H9 (cell line): ENCODE measurements around the gene SSTR5. TPM values are rescaled to one million over a fixed set of nuclear protein-coding genes. Genes with fewer than 3 reads are reported as not detected.

ENCODE experiments used
- DNase-seq: peaks from one replicate; pipeline ENCODE4 v3.0.0-alpha.2; 2017
- H2AFZ ChIP-seq: one replicate; pipeline ENCODE4 v1.6.1; 2013; ENCODE audit warnings: mild to moderate bottlenecking, low read length, control low read depth, moderate library complexity
- H2AK5ac ChIP-seq: 2 replicates; pipeline ENCODE4 v1.6.1; 2013; ENCODE audit warnings: low read length, control low read depth, mixed read lengths; ENCODE audit not compliant: insufficient read length
- H2BK120ac ChIP-seq: one replicate; pipeline ENCODE4 v1.6.1; 2013; ENCODE audit warnings: low read depth, mild to moderate bottlenecking, low read length, control low read depth, inconsistent platforms; ENCODE audit not compliant: poor library complexity, severe bottlenecking
- H2BK12ac ChIP-seq: 2 replicates; pipeline ENCODE4 v1.6.1; 2013; ENCODE audit warnings: low read length, control low read depth, mixed read lengths, low read depth; ENCODE audit not compliant: insufficient read length
- H2BK15ac ChIP-seq: 2 replicates; pipeline ENCODE4 v1.6.1; 2013; ENCODE audit warnings: low read depth, low read length, control low read depth
- H2BK20ac ChIP-seq: one replicate; pipeline ENCODE4 v1.6.1; 2013; ENCODE audit warnings: low read depth, mild to moderate bottlenecking, low read length, control low read depth, inconsistent platforms; ENCODE audit not compliant: poor library complexity, severe bottlenecking
- H2BK5ac ChIP-seq: 2 replicates; pipeline ENCODE4 v1.6.1; 2013; ENCODE audit warnings: low read length, control low read depth, mixed read lengths; ENCODE audit not compliant: insufficient read length
- H3K14ac ChIP-seq: 2 replicates; pipeline ENCODE4 v1.6.1; 2013; ENCODE audit warnings: low read length, control low read depth; ENCODE audit not compliant: insufficient read depth
- H3K18ac ChIP-seq: 2 replicates; pipeline ENCODE4 v1.6.1; 2013; ENCODE audit warnings: low read depth, mild to moderate bottlenecking, mixed read lengths, low read length, control low read depth; ENCODE audit not compliant: insufficient read length
- H3K23ac ChIP-seq: 2 replicates; pipeline ENCODE4 v1.6.1; 2013; ENCODE audit warnings: low read length, control low read depth, mixed read lengths, low read depth; ENCODE audit not compliant: insufficient read length
- H3K23me2 ChIP-seq: 2 replicates; pipeline ENCODE4 v1.6.1; 2013; ENCODE audit warnings: low read depth, mild to moderate bottlenecking, mixed read lengths, low read length, control low read depth; ENCODE audit not compliant: insufficient read length, poor library complexity, severe bottlenecking
- H3K27ac ChIP-seq: 2 replicates; pipeline ENCODE4 v1.5.1; 2013; ENCODE audit warnings: low read length, control low read depth, mixed read lengths, low read depth; ENCODE audit not compliant: insufficient read length
- H3K27me3 ChIP-seq: 2 replicates; pipeline ENCODE4 v1.6.1; 2013; ENCODE audit warnings: low read length, control low read depth, inconsistent platforms; ENCODE audit not compliant: insufficient read depth
- H3K4ac ChIP-seq: 2 replicates; pipeline ENCODE4 v1.6.1; 2013; ENCODE audit warnings: low read depth, mild to moderate bottlenecking, control low read depth, inconsistent platforms, low read length, moderate library complexity
- H3K4me1 ChIP-seq: 2 replicates; pipeline ENCODE4 v1.6.1; 2013; ENCODE audit warnings: low read length, control low read depth, inconsistent platforms; ENCODE audit not compliant: insufficient read depth
- H3K4me2 ChIP-seq: 2 replicates; pipeline ENCODE4 v1.6.1; 2013; ENCODE audit warnings: low read length, control low read depth, mixed read lengths; ENCODE audit not compliant: insufficient read length, insufficient read depth
- H3K56ac ChIP-seq: 2 replicates; pipeline ENCODE4 v1.6.1; 2013; ENCODE audit warnings: low read depth, mild to moderate bottlenecking, mixed read lengths, low read length, control low read depth; ENCODE audit not compliant: insufficient read length
- H3K79me1 ChIP-seq: 2 replicates; pipeline ENCODE4 v1.6.1; 2013; ENCODE audit warnings: low read depth, mild to moderate bottlenecking, moderate library complexity, low read length, control low read depth, inconsistent platforms; ENCODE audit not compliant: insufficient read depth, poor library complexity, severe bottlenecking
- H3K79me2 ChIP-seq: 2 replicates; pipeline ENCODE4 v1.6.1; 2013; ENCODE audit warnings: low read length, control low read depth, inconsistent platforms; ENCODE audit not compliant: insufficient read depth
- H3K9ac ChIP-seq: 2 replicates; pipeline ENCODE4 v1.6.1; 2013; ENCODE audit warnings: low read length, control low read depth, mixed read lengths; ENCODE audit not compliant: insufficient read length; ENCODE audit errors: extremely low read depth
- H3K9me3 ChIP-seq: one replicate; pipeline ENCODE4 v1.6.1; 2013; ENCODE audit warnings: low read depth, low read length, inconsistent platforms; ENCODE audit not compliant: control insufficient read depth
- H3T11ph ChIP-seq: one replicate; pipeline ENCODE4 v1.6.1; 2013; ENCODE audit warnings: mild to moderate bottlenecking, low read length, control low read depth, inconsistent platforms
- H4K20me1 ChIP-seq: one replicate; pipeline ENCODE4 v1.6.1; 2013; ENCODE audit not compliant: control insufficient read depth, insufficient read length, insufficient read depth
- H4K5ac ChIP-seq: 2 replicates; pipeline ENCODE4 v1.6.1; 2013; ENCODE audit warnings: low read depth, mild to moderate bottlenecking, mixed read lengths, low read length, control low read depth; ENCODE audit not compliant: insufficient read length
- H4K8ac ChIP-seq: replicated peaks from 2 replicates; pipeline ENCODE4 v1.6.1; 2013; ENCODE audit warnings: low read length, control low read depth, mixed read lengths, low read depth; ENCODE audit not compliant: insufficient read length
- H4K91ac ChIP-seq: 2 replicates; pipeline ENCODE4 v1.6.1; 2013; ENCODE audit warnings: low read depth, mild to moderate bottlenecking, moderate library complexity, mixed read lengths, low read length, control low read depth; ENCODE audit not compliant: insufficient read length
- H3K27ac Mint-ChIP-seq, 3 experiments: 2 replicates in 2 of 3; 3 replicates in 1 of 3; pipeline ENCODE4 v1.8.0; 2020 to 2021; ENCODE audit warnings: mixed read lengths in 3 of 3, mild to moderate bottlenecking in 1 of 3, moderate library complexity in 1 of 3
- H3K27me3 Mint-ChIP-seq: 2 replicates; pipeline ENCODE4 v1.8.0; 2021; ENCODE audit warnings: low read depth, mild to moderate bottlenecking, moderate library complexity, mixed read lengths
- H3K36me3 Mint-ChIP-seq, 3 experiments: 2 replicates in 2 of 3; 3 replicates in 1 of 3; pipeline ENCODE4 v1.8.0; 2020 to 2021; ENCODE audit warnings: low read depth in 3 of 3, mixed read lengths in 3 of 3; ENCODE audit not compliant: insufficient read depth in 1 of 3
- H3K4me1 Mint-ChIP-seq, 2 experiments: 2 replicates each; pipeline ENCODE4 v1.8.0; 2020; ENCODE audit warnings: mixed read lengths in 2 of 2
- H3K4me3 Mint-ChIP-seq, 2 experiments: 2 replicates in 1 of 2; 3 replicates in 1 of 2; pipeline ENCODE4 v1.8.0; 2020 to 2021; ENCODE audit warnings: mild to moderate bottlenecking in 2 of 2, mixed read lengths in 2 of 2, moderate library complexity in 1 of 2
- H3K9me3 Mint-ChIP-seq, 2 experiments: 2 replicates in 1 of 2; 3 replicates in 1 of 2; pipeline ENCODE4 v1.8.0; 2020; ENCODE audit warnings: mild to moderate bottlenecking in 2 of 2, mixed read lengths in 2 of 2, moderate library complexity in 1 of 2
- WGBS: extraction: QIAGEN DNeasy Blood & Tissue Kit; methylation state at CpG from one replicate; pipeline ENCODE4 v1.1.7; 2013; ENCODE audit warnings: missing lambda C conversion rate, low lambda C conversion rate, mixed read lengths; ENCODE audit not compliant: insufficient read length; ENCODE audit errors: extremely low coverage; 5-methylcytosine and 5-hydroxymethylcytosine counted together
- total RNA-seq: library from RNA; stranded (reverse); gene quantifications from 2 replicates; pipeline ENCODE4 v1.2.1, GENCODE V29; 2021
- TF ChIP-seq, protein P1 (sequence below): fragments of 200-600 bp; sonication (generic); conservative IDR thresholded peaks from 3 replicates; pipeline ENCODE4 v1.8.0; 2021; ENCODE audit warnings: antibody characterized with exemption, mild to moderate bottlenecking

Gene SSTR5
- total RNA-seq, 1 experiment from 2014 or later: 0.22 TPM

DNA sequence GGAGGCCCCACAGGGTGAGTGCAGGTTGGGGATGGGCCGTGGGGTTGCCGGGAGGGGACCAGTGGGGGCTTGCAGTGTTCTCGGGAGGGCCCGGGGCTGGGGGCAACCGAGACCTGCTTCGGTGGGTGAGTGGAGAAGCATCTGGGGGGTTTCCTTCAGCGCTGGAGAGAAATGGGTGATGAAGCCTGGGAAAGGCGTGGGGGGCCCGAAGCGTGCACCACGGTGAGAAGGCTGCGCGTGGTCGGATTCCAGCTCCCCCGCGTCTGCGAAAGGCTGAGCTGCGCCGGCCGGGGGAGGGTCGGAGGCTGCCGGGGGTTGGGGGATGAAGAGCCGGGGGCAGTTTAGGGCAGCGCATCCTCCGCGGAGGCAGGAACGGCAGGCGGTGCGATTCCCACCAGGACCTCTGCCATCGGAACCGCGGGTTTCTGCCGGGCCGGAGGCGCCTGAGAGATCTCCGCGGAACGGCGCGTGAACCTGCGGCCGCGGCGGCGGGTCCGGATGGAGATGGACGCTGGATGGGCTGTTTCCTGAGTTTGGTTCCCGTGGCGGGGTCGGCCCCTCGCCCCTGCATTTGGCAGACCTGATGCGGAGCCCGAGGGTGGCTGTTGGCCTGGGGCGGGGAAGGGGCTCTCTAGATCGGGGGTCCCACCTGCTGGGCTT lies 6.9 kb upstream of the SSTR5 start:
- peaks cover 7% of the 10 kb centered on the region for H3K27me3 Mint-ChIP-seq
- Histone ChIP-seq H4K20me1 (no peaks in the 10 kb centered on the region), H3K14ac (no peak overlapping the region; the same call in 1 of the 2 replicates), H3K9me3 (no peaks in the 10 kb centered on the region), H2BK120ac (no peak overlapping the region), H3K4me1 (no peaks in the 10 kb centered on the region), H3K9ac (no peak overlapping the region), H4K8ac (no peak overlapping the region), H3K56ac (no peak overlapping the region), H3K79me1 (no peaks in the 10 kb centered on the region), H4K5ac (no peak overlapping the region), H3K18ac (no peak overlapping the region), H3K27ac (no peak overlapping the region), H3K79me2 (no peaks in the 10 kb centered on the region), H2BK12ac (no peak overlapping the region), H3K27me3 (no peaks in the 10 kb centered on the region), H3K4ac (no peak overlapping the region), H3K23ac (no peak overlapping the region), H2BK15ac (no peak overlapping the region), H3T11ph (no peak overlapping the region), H3K23me2 (no peaks in the 10 kb centered on the region), H2BK20ac (no peak overlapping the region), H2BK5ac (no peak overlapping the region), H4K91ac (no peak overlapping the region), H2AFZ (no peak overlapping the region), H2AK5ac (no peak overlapping the region), H3K4me2 (no peak overlapping the region)
- WGBS: no CpG with 5 or more reads among the region's 55 CpGs
- H3K4me3 Mint-ChIP-seq: no peak overlapping the region
- H3K27ac Mint-ChIP-seq: no peak overlapping the region; a peak in 1 of 7 replicates
- no peak for DNase-seq
- H3K4me1 Mint-ChIP-seq: peaks cover 3 to 12% of the 10 kb centered on the region in 2 experiments; a peak in 3 of 4 replicates
- no peaks in the 10 kb centered on the region for H3K9me3 Mint-ChIP-seq
- H3K36me3 Mint-ChIP-seq: no peaks in the 10 kb centered on the region; a peak in 1 of 7 replicates
- TF ChIP-seq, protein P1, sequence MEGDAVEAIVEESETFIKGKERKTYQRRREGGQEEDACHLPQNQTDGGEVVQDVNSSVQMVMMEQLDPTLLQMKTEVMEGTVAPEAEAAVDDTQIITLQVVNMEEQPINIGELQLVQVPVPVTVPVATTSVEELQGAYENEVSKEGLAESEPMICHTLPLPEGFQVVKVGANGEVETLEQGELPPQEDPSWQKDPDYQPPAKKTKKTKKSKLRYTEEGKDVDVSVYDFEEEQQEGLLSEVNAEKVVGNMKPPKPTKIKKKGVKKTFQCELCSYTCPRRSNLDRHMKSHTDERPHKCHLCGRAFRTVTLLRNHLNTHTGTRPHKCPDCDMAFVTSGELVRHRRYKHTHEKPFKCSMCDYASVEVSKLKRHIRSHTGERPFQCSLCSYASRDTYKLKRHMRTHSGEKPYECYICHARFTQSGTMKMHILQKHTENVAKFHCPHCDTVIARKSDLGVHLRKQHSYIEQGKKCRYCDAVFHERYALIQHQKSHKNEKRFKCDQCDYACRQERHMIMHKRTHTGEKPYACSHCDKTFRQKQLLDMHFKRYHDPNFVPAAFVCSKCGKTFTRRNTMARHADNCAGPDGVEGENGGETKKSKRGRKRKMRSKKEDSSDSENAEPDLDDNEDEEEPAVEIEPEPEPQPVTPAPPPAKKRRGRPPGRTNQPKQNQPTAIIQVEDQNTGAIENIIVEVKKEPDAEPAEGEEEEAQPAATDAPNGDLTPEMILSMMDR: no peak
